Keratinocyte (primary cell): ENCODE measurements around the gene AOAH. TPM values are rescaled to one million over a fixed set of nuclear protein-coding genes. Genes with fewer than 3 reads are reported as not detected.

Experiments
- DNase-seq: peaks from one replicate; pipeline ENCODE4 v3.0.0-alpha.2; 2011; ENCODE audit warnings: low read depth, missing footprints, low spot score
- FAIRE-seq: peaks from 2 replicates; lab custom pipeline; 2011; peaks lifted over from hg19 to GRCh38; lab: Jason Lieb, UNC
- H2AFZ ChIP-seq: 2 replicates; pipeline ENCODE4 v1.6.0; 2012; ENCODE audit warnings: low read length, control low read depth, inconsistent platforms; ENCODE audit not compliant: control insufficient read depth
- H3K27ac ChIP-seq: 2 replicates; pipeline ENCODE4 v1.5.1; 2011; ENCODE audit warnings: low read length; ENCODE audit not compliant: control insufficient read depth, insufficient read depth
- H3K27me3 ChIP-seq: 3 replicates; pipeline ENCODE4 v1.6.0; 2011; ENCODE audit warnings: low read length; ENCODE audit not compliant: control insufficient read depth, insufficient read depth; ENCODE audit errors: extremely low read depth
- H3K36me3 ChIP-seq, 2 experiments: 2 replicates in 1 of 2; 3 replicates in 1 of 2; pipeline ENCODE4 v1.5.1; 2011; ENCODE audit warnings: low read length in 2 of 2, mild to moderate bottlenecking in 1 of 2; ENCODE audit not compliant: control insufficient read depth in 2 of 2, insufficient read depth in 2 of 2; ENCODE audit errors: extremely low read depth in 1 of 2
- H3K4me1 ChIP-seq: 3 replicates; pipeline ENCODE4 v1.5.1; 2011; ENCODE audit warnings: low read length; ENCODE audit not compliant: control insufficient read depth, insufficient read depth; ENCODE audit errors: extremely low read depth
- H3K4me2 ChIP-seq: 3 replicates; pipeline ENCODE4 v1.6.0; 2011; ENCODE audit warnings: low read depth, low read length; ENCODE audit not compliant: control insufficient read depth, insufficient read depth; ENCODE audit errors: extremely low read depth
- H3K4me3 ChIP-seq, 3 experiments: fragments of 200-600 bp in 1 of 3; sonication (generic) in 1 of 3; 2 replicates in 2 of 3; 3 replicates in 1 of 3; pipeline ENCODE4 v1.5.1; 2011 to 2016; ENCODE audit warnings: low read length in 3 of 3, mild to moderate bottlenecking in 3 of 3, control low read depth in 2 of 3, inconsistent platforms in 1 of 3, low read depth in 1 of 3, mixed read lengths in 1 of 3, mixed run types in 1 of 3, moderate library complexity in 1 of 3; ENCODE audit not compliant: control insufficient read depth in 2 of 3, insufficient read depth in 2 of 3; ENCODE audit errors: extremely low read depth in 1 of 3
- H3K79me2 ChIP-seq: 2 replicates; pipeline ENCODE4 v1.6.0; 2012; ENCODE audit warnings: low read length; ENCODE audit not compliant: control insufficient read depth, insufficient read depth
- H3K9ac ChIP-seq: 3 replicates; pipeline ENCODE4 v1.6.0; 2011; ENCODE audit warnings: low read length; ENCODE audit not compliant: control insufficient read depth, insufficient read depth; ENCODE audit errors: extremely low read depth
- H3K9me1 ChIP-seq: 3 replicates; pipeline ENCODE4 v1.6.0; 2011; ENCODE audit warnings: low read length; ENCODE audit not compliant: control insufficient read depth, insufficient read depth; ENCODE audit errors: extremely low read depth
- H3K9me3 ChIP-seq: 2 replicates; pipeline ENCODE4 v1.5.1; 2012; ENCODE audit warnings: low read depth, low read length; ENCODE audit not compliant: control insufficient read depth
- H4K20me1 ChIP-seq: 3 replicates; pipeline ENCODE4 v1.6.0; 2011; ENCODE audit warnings: low read length; ENCODE audit not compliant: control insufficient read depth, insufficient read depth; ENCODE audit errors: extremely low read depth
- EZH2 ChIP-seq: IDR thresholded peaks from one replicate; pipeline ENCODE4 v1.6.1; 2012; ENCODE audit warnings: inconsistent platforms, mild to moderate bottlenecking, low read length, moderate library complexity
- dilution Hi-C: fragments of 300-500 bp; cut with MboI; formaldehyde crosslinking; loops from one replicate; pipeline ENCODE4 v1.7.0; 2020; ENCODE audit warnings: low sequenced_read_pairs; ENCODE audit not compliant: extremely low pct_ligation_motif_present
- polyA plus RNA-seq, 5 experiments: library from polyadenylated mRNA; depleted of rRNA in 3 of 5; stranded (reverse) in 3 of 5; stranded (forward) in 1 of 5; unstranded in 1 of 5; fragments of >200 nt; gene quantifications; 1 replicate in 1 of 5; 2 replicates in 3 of 5; 3 replicates in 1 of 5; pipeline versions ENCODE4 v1.2.1 to v1.2.3, GENCODE V29; 2011 to 2012; ENCODE audit warnings: missing spikeins in 2 of 5, low read depth in 1 of 5, low replicate concordance in 1 of 5
- TF ChIP-seq, protein P1 (sequence below), 3 experiments: IDR thresholded peaks in 1 of 3; conservative IDR thresholded peaks in 1 of 3; optimal IDR thresholded peaks in 1 of 3; 2 replicates in 2 of 3; 3 replicates in 1 of 3; pipeline versions ENCODE3 to v1.5.1; 2011; ENCODE audit warnings: low read length in 3 of 3, mild to moderate bottlenecking in 3 of 3, moderate library complexity in 2 of 3, control low read depth in 1 of 3, inconsistent platforms in 1 of 3; ENCODE audit not compliant: insufficient read depth in 2 of 3; ENCODE audit errors: extremely low read depth in 1 of 3

Gene AOAH
- polyA plus RNA-seq, 1 donor (not counting 4 experiments of a cell fraction or from before 2014, with no cell fraction given), result 0.43 TPM

GRCh38 chr7:36532981-36533499 is 191.3 kb downstream of the AOAH start:
- TF ChIP-seq, protein P1, sequence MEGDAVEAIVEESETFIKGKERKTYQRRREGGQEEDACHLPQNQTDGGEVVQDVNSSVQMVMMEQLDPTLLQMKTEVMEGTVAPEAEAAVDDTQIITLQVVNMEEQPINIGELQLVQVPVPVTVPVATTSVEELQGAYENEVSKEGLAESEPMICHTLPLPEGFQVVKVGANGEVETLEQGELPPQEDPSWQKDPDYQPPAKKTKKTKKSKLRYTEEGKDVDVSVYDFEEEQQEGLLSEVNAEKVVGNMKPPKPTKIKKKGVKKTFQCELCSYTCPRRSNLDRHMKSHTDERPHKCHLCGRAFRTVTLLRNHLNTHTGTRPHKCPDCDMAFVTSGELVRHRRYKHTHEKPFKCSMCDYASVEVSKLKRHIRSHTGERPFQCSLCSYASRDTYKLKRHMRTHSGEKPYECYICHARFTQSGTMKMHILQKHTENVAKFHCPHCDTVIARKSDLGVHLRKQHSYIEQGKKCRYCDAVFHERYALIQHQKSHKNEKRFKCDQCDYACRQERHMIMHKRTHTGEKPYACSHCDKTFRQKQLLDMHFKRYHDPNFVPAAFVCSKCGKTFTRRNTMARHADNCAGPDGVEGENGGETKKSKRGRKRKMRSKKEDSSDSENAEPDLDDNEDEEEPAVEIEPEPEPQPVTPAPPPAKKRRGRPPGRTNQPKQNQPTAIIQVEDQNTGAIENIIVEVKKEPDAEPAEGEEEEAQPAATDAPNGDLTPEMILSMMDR (optimal IDR thresholded peaks at IDR 0.05 in 1 of 3, IDR thresholded peaks at IDR 0.05 in 1 of 3, conservative IDR thresholded peaks at IDR 0.05 in 1 of 3; ENCODE audit: extremely low read depth in 1 of 3, insufficient read depth in 2 of 3, low read length in 3 of 3), result no peak
- no peak for TF ChIP-seq EZH2
- no peak for FAIRE-seq
- Histone ChIP-seq H3K9ac (no peak overlapping the region), H3K4me2 (no peak overlapping the region), H3K4me1 (peaks cover 4% of the 10 kb centered on the region), H3K27ac (no peak overlapping the region), H3K9me3 (no peaks in the 10 kb centered on the region), H3K79me2 (no peaks in the 10 kb centered on the region), H2AFZ (no peak overlapping the region), H3K9me1 (no peaks in the 10 kb centered on the region), H3K27me3 (no peaks in the 10 kb centered on the region), H3K36me3 (no peaks in the 10 kb centered on the region), H4K20me1 (no peaks in the 10 kb centered on the region), H3K4me3 (no peak overlapping the region)
- dilution Hi-C loops, result no loop called here
- DNase-seq, result no peak

GRCh38 chr7:36531951-36532350 is 192.3 kb downstream of the AOAH start:
- H3K9me1 ChIP-seq, result no peaks in the 10 kb centered on the region
- peaks cover 12% of the 10 kb centered on the region for H3K4me1 ChIP-seq
- H3K27ac ChIP-seq, result no peak overlapping the region
- H3K9me3 ChIP-seq, result no peaks in the 10 kb centered on the region
- DNase-seq (no peak), FAIRE-seq (no peak)
- H3K27me3 ChIP-seq, result no peaks in the 10 kb centered on the region
- H3K36me3 ChIP-seq, result no peaks in the 10 kb centered on the region
- no peaks in the 10 kb centered on the region for H3K79me2 ChIP-seq
- H3K4me3 ChIP-seq, result no peak overlapping the region
- H4K20me1 ChIP-seq, result no peaks in the 10 kb centered on the region
- H2AFZ ChIP-seq, result no peak overlapping the region
- no peak overlapping the region for H3K4me2 ChIP-seq
- dilution Hi-C loops, result no loop called here
- H3K9ac ChIP-seq, result no peak overlapping the region
- TF ChIP-seq, protein P1 (optimal IDR thresholded peaks at IDR 0.05 in 1 of 3, IDR thresholded peaks at IDR 0.05 in 1 of 3, conservative IDR thresholded peaks at IDR 0.05 in 1 of 3; ENCODE audit: extremely low read depth in 1 of 3, insufficient read depth in 2 of 3, low read length in 3 of 3), result no peak
- TF ChIP-seq EZH2, result no peak
